HEK293 (cell line): ENCODE data around the gene KMT2D.

Experiments used
- CTCF ChIA-PET: fragments of 350-600 bp; formaldehyde crosslinking; extraction: SDS; loops from one replicate; lab custom pipeline; 2021; ENCODE audit warnings: antibody characterized with exemption; lab: Yijun Ruan, JAX
- POLR2A ChIA-PET: fragments of 300-600 bp; formaldehyde crosslinking; extraction: SDS; loops from one replicate; lab custom pipeline; 2020; ENCODE audit warnings: antibody characterized with exemption, inconsistent platforms; lab: Yijun Ruan, JAX
- H3K27ac ChIP-seq: fragments of 200-500 bp; sonication (Bioruptor generic); 2 replicates; pipeline ENCODE4 v1.5.1; 2014; ENCODE audit warnings: low read depth, low read length, control low read depth, inconsistent platforms; ENCODE audit errors: extremely low read depth
- H3K36me3 ChIP-seq, 2 experiments: fragments of 200-500 bp in 1 of 2; sonication (Bioruptor generic) in 1 of 2; 1 replicate in 1 of 2; 2 replicates in 1 of 2; pipeline ENCODE4 v1.5.1; 2014 to 2017; ENCODE audit warnings: inconsistent platforms in 2 of 2, low read length in 2 of 2; ENCODE audit not compliant: control insufficient read depth in 2 of 2, insufficient read depth in 1 of 2
- H3K4me1 ChIP-seq: fragments of 200-500 bp; sonication (Bioruptor generic); 2 replicates; pipeline ENCODE4 v1.5.1; 2014; ENCODE audit warnings: mild to moderate bottlenecking, low read length, inconsistent platforms; ENCODE audit not compliant: control insufficient read depth, insufficient read depth
- H3K4me3 ChIP-seq: 2 replicates; pipeline ENCODE4 v1.5.1; 2011; ENCODE audit warnings: low read depth, mild to moderate bottlenecking, control low read depth, low read length, moderate library complexity
- H3K9me3 ChIP-seq: fragments of 200-500 bp; sonication (Bioruptor generic); 2 replicates; pipeline ENCODE4 v1.5.1; 2014; ENCODE audit warnings: low read depth, low read length, inconsistent platforms; ENCODE audit not compliant: control insufficient read depth, insufficient read depth
- HOXD13 ChIP-seq: sonication (generic); formaldehyde crosslinking; IDR thresholded peaks from 2 replicates; pipeline ENCODE4 v1.8.0; 2022; ENCODE audit warnings: missing genetic modification reagents, borderline replicate concordance
- SCRT1 ChIP-seq: fragments of 450-650 bp; formaldehyde crosslinking; IDR thresholded peaks from 2 replicates; pipeline ENCODE4 v1.5.1; 2016; ENCODE audit warnings: missing biosample characterization, missing genetic modification characterization, borderline replicate concordance
- ZNF10 ChIP-seq: fragments of 450-650 bp; formaldehyde crosslinking; IDR thresholded peaks from 2 replicates; pipeline ENCODE4 v1.5.1; 2017; ENCODE audit warnings: missing biosample characterization, missing genetic modification characterization
- ZNF138 ChIP-seq: fragments of 450-650 bp; formaldehyde crosslinking; IDR thresholded peaks from 2 replicates; pipeline ENCODE4 v1.5.1; 2016; ENCODE audit warnings: missing biosample characterization, missing genetic modification characterization, borderline replicate concordance
- ZNF157 ChIP-seq: fragments of 450-650 bp; formaldehyde crosslinking; IDR thresholded peaks from 2 replicates; pipeline ENCODE4 v1.5.1; 2016; ENCODE audit warnings: missing biosample characterization, missing genetic modification characterization
- ZNF16 ChIP-seq: fragments of 450-650 bp; formaldehyde crosslinking; IDR thresholded peaks from 2 replicates; pipeline ENCODE4 v1.5.1; 2016; ENCODE audit warnings: low read depth, missing biosample characterization, missing genetic modification characterization
- ZNF2 ChIP-seq: fragments of 450-650 bp; formaldehyde crosslinking; IDR thresholded peaks from 2 replicates; pipeline ENCODE4 v1.5.1; 2016; ENCODE audit warnings: missing biosample characterization, missing genetic modification characterization
- ZNF266 ChIP-seq: fragments of 450-650 bp; formaldehyde crosslinking; IDR thresholded peaks from 2 replicates; pipeline ENCODE4 v1.5.1; 2016; ENCODE audit warnings: missing biosample characterization, missing genetic modification characterization, low read depth
- ZNF501 ChIP-seq: fragments of 450-650 bp; formaldehyde crosslinking; IDR thresholded peaks from 2 replicates; pipeline ENCODE4 v1.5.1; 2016; ENCODE audit warnings: missing biosample characterization, missing genetic modification characterization
- ZSCAN23 ChIP-seq: fragments of 450-650 bp; formaldehyde crosslinking; IDR thresholded peaks from 2 replicates; pipeline ENCODE4 v1.5.1; 2016; ENCODE audit warnings: missing biosample characterization, missing genetic modification characterization
- TF ChIP-seq, protein P1 (sequence below): fragments of 450-650 bp; formaldehyde crosslinking; IDR thresholded peaks from 2 replicates; pipeline ENCODE4 v1.5.1; 2016; ENCODE audit warnings: missing biosample characterization, missing genetic modification characterization
- TF ChIP-seq, protein P2 (sequence below): fragments of 450-650 bp; formaldehyde crosslinking; IDR thresholded peaks from 2 replicates; pipeline ENCODE4 v1.5.1; 2016; ENCODE audit warnings: missing biosample characterization, missing genetic modification characterization
- TF ChIP-seq, protein P3 (sequence below): fragments of 450-650 bp; formaldehyde crosslinking; IDR thresholded peaks from 2 replicates; pipeline ENCODE4 v1.5.1; 2016; ENCODE audit warnings: missing biosample characterization, missing genetic modification characterization, borderline replicate concordance
- TF ChIP-seq, protein P4 (sequence below): fragments of 450-650 bp; formaldehyde crosslinking; IDR thresholded peaks from 2 replicates; pipeline ENCODE4 v1.5.1; 2016; ENCODE audit warnings: missing biosample characterization, missing genetic modification characterization
- TF ChIP-seq, protein P5 (sequence below): fragments of 450-650 bp; formaldehyde crosslinking; IDR thresholded peaks from 2 replicates; pipeline ENCODE4 v1.5.1; 2016; ENCODE audit warnings: missing biosample characterization, missing genetic modification characterization

KMT2D gene

DNA sequence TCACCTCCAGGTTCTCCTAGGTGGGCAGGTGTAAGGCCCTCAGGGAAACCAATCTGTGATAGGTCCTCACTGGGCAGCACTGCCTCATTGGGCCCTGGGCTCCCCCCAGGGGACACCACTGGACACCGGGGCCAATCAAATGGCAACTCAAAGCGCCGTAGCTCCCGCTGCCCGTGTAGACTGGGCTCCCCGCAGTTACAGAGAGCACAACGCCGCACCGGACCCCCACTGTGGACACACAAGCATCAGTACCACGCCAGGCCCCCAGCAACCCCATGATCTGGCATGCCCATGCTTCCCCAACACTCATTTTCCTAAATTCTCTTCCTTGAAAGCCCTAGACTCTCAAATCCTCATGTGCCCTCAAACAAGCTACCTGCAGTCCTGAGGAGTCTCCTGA, 6.1 kb downstream of the KMT2D start:
- Histone ChIP-seq H3K4me1 (peaks cover 11% of the 10 kb centered on the region), H3K9me3 (no peaks in the 10 kb centered on the region), H3K27ac (no peak overlapping the region), H3K4me3 (no peak overlapping the region), H3K36me3 (peaks cover 33 to 64% of the 10 kb centered on the region in 2 experiments)
- POLR2A ChIA-PET = no interaction called here
- TF ChIP-seq HOXD13 (CRISPR knock-in tag) = no peak
- TF ChIP-seq, protein P1, sequence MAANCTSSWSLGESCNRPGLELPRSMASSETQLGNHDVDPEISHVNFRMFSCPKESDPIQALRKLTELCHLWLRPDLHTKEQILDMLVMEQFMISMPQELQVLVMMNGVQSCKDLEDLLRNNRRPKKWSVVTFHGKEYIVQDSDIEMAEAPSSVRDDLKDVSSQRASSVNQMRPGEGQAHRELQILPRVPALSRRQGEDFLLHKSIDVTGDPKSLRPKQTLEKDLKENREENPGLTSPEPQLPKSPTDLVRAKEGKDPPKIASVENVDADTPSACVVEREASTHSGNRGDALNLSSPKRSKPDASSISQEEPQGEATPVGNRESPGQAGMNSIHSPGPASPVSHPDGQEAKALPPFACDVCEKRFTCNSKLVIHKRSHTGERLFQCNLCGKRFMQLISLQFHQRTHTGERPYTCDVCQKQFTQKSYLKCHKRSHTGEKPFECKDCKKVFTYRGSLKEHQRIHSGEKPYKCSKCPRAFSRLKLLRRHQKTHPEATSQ (tag by site-specific recombination) = no peak
- TF ChIP-seq, protein P2, sequence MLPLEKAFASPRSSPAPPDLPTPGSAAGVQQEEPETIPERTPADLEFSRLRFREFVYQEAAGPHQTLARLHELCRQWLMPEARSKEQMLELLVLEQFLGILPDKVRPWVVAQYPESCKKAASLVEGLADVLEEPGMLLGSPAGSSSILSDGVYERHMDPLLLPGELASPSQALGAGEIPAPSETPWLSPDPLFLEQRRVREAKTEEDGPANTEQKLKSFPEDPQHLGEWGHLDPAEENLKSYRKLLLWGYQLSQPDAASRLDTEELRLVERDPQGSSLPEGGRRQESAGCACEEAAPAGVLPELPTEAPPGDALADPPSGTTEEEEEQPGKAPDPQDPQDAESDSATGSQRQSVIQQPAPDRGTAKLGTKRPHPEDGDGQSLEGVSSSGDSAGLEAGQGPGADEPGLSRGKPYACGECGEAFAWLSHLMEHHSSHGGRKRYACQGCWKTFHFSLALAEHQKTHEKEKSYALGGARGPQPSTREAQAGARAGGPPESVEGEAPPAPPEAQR (tag by site-specific recombination) = no peak
- TF ChIP-seq, protein P3, sequence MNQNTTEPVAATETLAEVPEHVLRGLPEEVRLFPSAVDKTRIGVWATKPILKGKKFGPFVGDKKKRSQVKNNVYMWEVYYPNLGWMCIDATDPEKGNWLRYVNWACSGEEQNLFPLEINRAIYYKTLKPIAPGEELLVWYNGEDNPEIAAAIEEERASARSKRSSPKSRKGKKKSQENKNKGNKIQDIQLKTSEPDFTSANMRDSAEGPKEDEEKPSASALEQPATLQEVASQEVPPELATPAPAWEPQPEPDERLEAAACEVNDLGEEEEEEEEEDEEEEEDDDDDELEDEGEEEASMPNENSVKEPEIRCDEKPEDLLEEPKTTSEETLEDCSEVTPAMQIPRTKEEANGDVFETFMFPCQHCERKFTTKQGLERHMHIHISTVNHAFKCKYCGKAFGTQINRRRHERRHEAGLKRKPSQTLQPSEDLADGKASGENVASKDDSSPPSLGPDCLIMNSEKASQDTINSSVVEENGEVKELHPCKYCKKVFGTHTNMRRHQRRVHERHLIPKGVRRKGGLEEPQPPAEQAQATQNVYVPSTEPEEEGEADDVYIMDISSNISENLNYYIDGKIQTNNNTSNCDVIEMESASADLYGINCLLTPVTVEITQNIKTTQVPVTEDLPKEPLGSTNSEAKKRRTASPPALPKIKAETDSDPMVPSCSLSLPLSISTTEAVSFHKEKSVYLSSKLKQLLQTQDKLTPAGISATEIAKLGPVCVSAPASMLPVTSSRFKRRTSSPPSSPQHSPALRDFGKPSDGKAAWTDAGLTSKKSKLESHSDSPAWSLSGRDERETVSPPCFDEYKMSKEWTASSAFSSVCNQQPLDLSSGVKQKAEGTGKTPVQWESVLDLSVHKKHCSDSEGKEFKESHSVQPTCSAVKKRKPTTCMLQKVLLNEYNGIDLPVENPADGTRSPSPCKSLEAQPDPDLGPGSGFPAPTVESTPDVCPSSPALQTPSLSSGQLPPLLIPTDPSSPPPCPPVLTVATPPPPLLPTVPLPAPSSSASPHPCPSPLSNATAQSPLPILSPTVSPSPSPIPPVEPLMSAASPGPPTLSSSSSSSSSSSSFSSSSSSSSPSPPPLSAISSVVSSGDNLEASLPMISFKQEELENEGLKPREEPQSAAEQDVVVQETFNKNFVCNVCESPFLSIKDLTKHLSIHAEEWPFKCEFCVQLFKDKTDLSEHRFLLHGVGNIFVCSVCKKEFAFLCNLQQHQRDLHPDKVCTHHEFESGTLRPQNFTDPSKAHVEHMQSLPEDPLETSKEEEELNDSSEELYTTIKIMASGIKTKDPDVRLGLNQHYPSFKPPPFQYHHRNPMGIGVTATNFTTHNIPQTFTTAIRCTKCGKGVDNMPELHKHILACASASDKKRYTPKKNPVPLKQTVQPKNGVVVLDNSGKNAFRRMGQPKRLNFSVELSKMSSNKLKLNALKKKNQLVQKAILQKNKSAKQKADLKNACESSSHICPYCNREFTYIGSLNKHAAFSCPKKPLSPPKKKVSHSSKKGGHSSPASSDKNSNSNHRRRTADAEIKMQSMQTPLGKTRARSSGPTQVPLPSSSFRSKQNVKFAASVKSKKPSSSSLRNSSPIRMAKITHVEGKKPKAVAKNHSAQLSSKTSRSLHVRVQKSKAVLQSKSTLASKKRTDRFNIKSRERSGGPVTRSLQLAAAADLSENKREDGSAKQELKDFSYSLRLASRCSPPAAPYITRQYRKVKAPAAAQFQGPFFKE (tag by site-specific recombination) = no peak
- TF ChIP-seq ZSCAN23 = no peak
- TF ChIP-seq, protein P4, sequence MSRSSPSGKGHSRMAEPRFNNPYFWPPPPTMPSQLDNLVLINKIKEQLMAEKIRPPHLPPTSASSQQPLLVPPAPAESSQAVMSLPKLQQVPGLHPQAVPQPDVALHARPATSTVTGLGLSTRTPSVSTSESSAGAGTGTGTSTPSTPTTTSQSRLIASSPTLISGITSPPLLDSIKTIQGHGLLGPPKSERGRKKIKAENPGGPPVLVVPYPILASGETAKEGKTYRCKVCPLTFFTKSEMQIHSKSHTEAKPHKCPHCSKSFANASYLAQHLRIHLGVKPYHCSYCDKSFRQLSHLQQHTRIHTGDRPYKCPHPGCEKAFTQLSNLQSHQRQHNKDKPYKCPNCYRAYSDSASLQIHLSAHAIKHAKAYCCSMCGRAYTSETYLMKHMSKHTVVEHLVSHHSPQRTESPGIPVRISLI = no peak
- TF ChIP-seq ZNF16 (tag by site-specific recombination) = no peak
- no peak for TF ChIP-seq ZNF266 (tag by site-specific recombination)
- no peak for TF ChIP-seq ZNF10 (tag by site-specific recombination)
- no peak for TF ChIP-seq ZNF157 (tag by site-specific recombination)
- CTCF ChIA-PET = interaction anchor here (0.6 to 2.4 kb wide), 7 partner anchors 9 to 59 kb away, joined by 3 to 18 read pairs (median 4); no protein-coding TSS in a partner anchor

DNA sequence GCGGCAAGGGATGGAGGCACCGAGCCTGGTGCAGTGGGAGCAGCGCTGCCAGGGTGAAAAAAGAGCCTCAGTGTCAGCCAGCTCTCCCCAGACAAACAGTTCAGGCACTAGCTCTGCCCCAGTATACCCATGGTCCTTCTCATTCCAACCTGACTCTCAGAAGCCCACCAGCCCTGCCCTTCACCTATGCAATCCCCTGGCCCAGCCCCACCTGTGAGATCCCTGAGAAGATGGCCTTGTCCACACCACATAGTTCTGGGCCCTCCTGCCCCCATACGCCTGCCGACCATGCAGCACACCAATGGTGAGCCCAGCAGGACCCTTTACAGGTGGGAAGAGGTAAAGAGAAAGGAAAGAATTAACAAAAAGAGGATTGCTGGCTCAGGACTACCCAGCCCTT, 6.5 kb downstream of the KMT2D start:
- Histone ChIP-seq H3K27ac (no peak overlapping the region), H3K9me3 (no peaks in the 10 kb centered on the region), H3K4me1 (peaks cover 11% of the 10 kb centered on the region), H3K4me3 (no peak overlapping the region), H3K36me3 (peaks cover 33 to 68% of the 10 kb centered on the region in 2 experiments)
- CTCF ChIA-PET = interaction anchor here (0.6 to 2.4 kb wide), 4 partner anchors 10 to 35 kb away, joined by 3 to 18 read pairs (median 4); no protein-coding TSS in a partner anchor
- TF ChIP-seq ZNF501 (tag by site-specific recombination) (no peak), SCRT1 (tag by site-specific recombination) (no peak), ZNF138 (tag by site-specific recombination) (no peak), ZNF2 (tag by site-specific recombination) (no peak)
- TF ChIP-seq, protein P5, sequence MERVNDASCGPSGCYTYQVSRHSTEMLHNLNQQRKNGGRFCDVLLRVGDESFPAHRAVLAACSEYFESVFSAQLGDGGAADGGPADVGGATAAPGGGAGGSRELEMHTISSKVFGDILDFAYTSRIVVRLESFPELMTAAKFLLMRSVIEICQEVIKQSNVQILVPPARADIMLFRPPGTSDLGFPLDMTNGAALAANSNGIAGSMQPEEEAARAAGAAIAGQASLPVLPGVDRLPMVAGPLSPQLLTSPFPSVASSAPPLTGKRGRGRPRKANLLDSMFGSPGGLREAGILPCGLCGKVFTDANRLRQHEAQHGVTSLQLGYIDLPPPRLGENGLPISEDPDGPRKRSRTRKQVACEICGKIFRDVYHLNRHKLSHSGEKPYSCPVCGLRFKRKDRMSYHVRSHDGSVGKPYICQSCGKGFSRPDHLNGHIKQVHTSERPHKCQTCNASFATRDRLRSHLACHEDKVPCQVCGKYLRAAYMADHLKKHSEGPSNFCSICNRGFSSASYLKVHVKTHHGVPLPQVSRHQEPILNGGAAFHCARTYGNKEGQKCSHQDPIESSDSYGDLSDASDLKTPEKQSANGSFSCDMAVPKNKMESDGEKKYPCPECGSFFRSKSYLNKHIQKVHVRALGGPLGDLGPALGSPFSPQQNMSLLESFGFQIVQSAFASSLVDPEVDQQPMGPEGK (tag by site-specific recombination) = no peak
- POLR2A ChIA-PET = no interaction called here
